K562 (cell line): ENCODE measurements around the gene CARD14. TPM values are rescaled to one million over a fixed set of nuclear protein-coding genes. Genes with fewer than 3 reads are reported as not detected.

Source experiments
- CBX3 ChIP-seq, 2 experiments: IDR thresholded peaks; 1 replicate in 1 of 2; 2 replicates in 1 of 2; pipeline ENCODE4 v1.6.1; 2012; ENCODE audit warnings: inconsistent platforms in 2 of 2, low read length in 2 of 2, borderline replicate concordance in 1 of 2, control low read depth in 1 of 2
- CSDE1 ChIP-seq, 2 experiments: fragments of 450-650 bp; IDR thresholded peaks; 2 replicates each; pipeline ENCODE4 v1.6.1; 2016; ENCODE audit warnings: mild to moderate bottlenecking in 1 of 2
- CUX1 ChIP-seq: fragments of 200-800 bp; sonication (Bioruptor generic); IDR thresholded peaks from 2 replicates; pipeline ENCODE4 v1.6.1; 2016; ENCODE audit warnings: missing genetic modification characterization, missing compliant biosample characterization
- ESRRB ChIP-seq: fragments of 250-450 bp; sonication (Bioruptor Pico); IDR thresholded peaks from 2 replicates; pipeline ENCODE4 v1.5.0; 2020; ENCODE audit warnings: mild to moderate bottlenecking, moderate library complexity, borderline replicate concordance
- FOXJ2 ChIP-seq: fragments of 200-800 bp; sonication (Bioruptor generic); IDR thresholded peaks from 2 replicates; pipeline ENCODE4 v1.6.1; 2016; ENCODE audit warnings: missing genetic modification characterization, missing compliant biosample characterization
- HDAC8 ChIP-seq: fragments of 450-650 bp; IDR thresholded peaks from 2 replicates; pipeline ENCODE4 v1.6.1; 2016; ENCODE audit warnings: mild to moderate bottlenecking, missing genetic modification characterization, moderate library complexity, missing compliant biosample characterization
- PHB ChIP-seq: fragments of 250-450 bp; sonication (Bioruptor Pico); IDR thresholded peaks from 2 replicates; pipeline ENCODE4 v1.5.0; 2021
- PTBP1 ChIP-seq: fragments of 200-400 bp; formaldehyde crosslinking; IDR thresholded peaks from 2 replicates; pipeline ENCODE4 v1.6.1; 2017; ENCODE audit warnings: low read depth, low read length
- PTRF ChIP-seq: fragments of 450-650 bp; IDR thresholded peaks from 2 replicates; pipeline ENCODE4 v1.6.1; 2016; ENCODE audit warnings: mild to moderate bottlenecking, missing genetic modification characterization, missing compliant biosample characterization
- SMAD3 ChIP-seq: fragments of 450-650 bp; formaldehyde crosslinking; conservative IDR thresholded peaks from 2 replicates; pipeline ENCODE4 v1.4.0; 2020; ENCODE audit warnings: mild to moderate bottlenecking
- SMAD4 ChIP-seq: fragments of 250-450 bp; sonication (Bioruptor Pico); conservative IDR thresholded peaks from 2 replicates; pipeline ENCODE4 v1.8.0; 2021; ENCODE audit warnings: inconsistent platforms, mild to moderate bottlenecking, moderate library complexity
- SMARCE1 ChIP-seq: fragments of 450-650 bp; IDR thresholded peaks from 2 replicates; pipeline ENCODE4 v1.7.1; 2016; ENCODE audit warnings: mild to moderate bottlenecking
- TAF9B ChIP-seq: fragments of 450-650 bp; IDR thresholded peaks from 2 replicates; pipeline ENCODE4 v1.6.1; 2018; ENCODE audit warnings: mild to moderate bottlenecking; ENCODE audit not compliant: partially characterized antibody
- TSC22D4 ChIP-seq: fragments of 450-650 bp; IDR thresholded peaks from 2 replicates; pipeline ENCODE4 v1.6.1; 2016; ENCODE audit warnings: missing genetic modification characterization, missing biosample characterization, control low read depth
- ZBTB11 ChIP-seq, 3 experiments: fragments of 200-800 bp in 1 of 3; fragments of 250-450 bp in 1 of 3; fragments of 450-650 bp in 1 of 3; sonication (Bioruptor Pico) in 1 of 3; sonication (Bioruptor generic) in 1 of 3; formaldehyde crosslinking in 1 of 3; IDR thresholded peaks; 2 replicates each; pipeline versions ENCODE4 v1.6.1 to v1.8.0; 2016 to 2022; ENCODE audit warnings: mild to moderate bottlenecking in 2 of 3, missing genetic modification characterization in 2 of 3, missing compliant biosample characterization in 1 of 3, moderate library complexity in 1 of 3
- ZNF398 ChIP-seq: fragments of 250-450 bp; sonication (Bioruptor Pico); IDR thresholded peaks from 2 replicates; pipeline ENCODE4 v1.8.0; 2021; ENCODE audit warnings: moderate library complexity, mild to moderate bottlenecking, inconsistent platforms
- ZNF445 ChIP-seq: fragments of 250-450 bp; sonication (Bioruptor Pico); IDR thresholded peaks from 2 replicates; pipeline ENCODE4 v1.4.0; 2020; ENCODE audit warnings: low read depth, mild to moderate bottlenecking, moderate library complexity
- polyA plus RNA-seq, 8 experiments: library from polyadenylated mRNA; depleted of rRNA in 4 of 8; stranded (reverse) in 5 of 8; unstranded in 3 of 8; fragments of >200 nt; fragmentation: Nextera tagmentation in 2 of 8; fragmentation: Illumina TruSeq in 1 of 8; extraction: Ambion mirVana in 2 of 8; extraction: Trizol in 1 of 8; gene quantifications; 2 replicates each; pipeline versions ENCODE4 v1.2.1 to v1.2.3, GENCODE V29; 2011 to 2014; ENCODE audit warnings: inconsistent platforms in 1 of 8, missing spikeins in 1 of 8
- total RNA-seq, 7 experiments: library from RNA; depleted of rRNA in 6 of 7; stranded (reverse); fragments of >200 nt in 6 of 7; fragmentation: Illumina TruSeq in 2 of 7; extraction: Trizol in 2 of 7; gene quantifications; 2 replicates each; pipeline versions ENCODE4 v1.2.1 to v1.2.3, GENCODE V29; 2011 to 2021; ENCODE audit warnings: low replicate concordance in 1 of 7

Gene CARD14
- total and polyA plus RNA-seq, 9 of the 15 experiments (the other 6 are each of a cell fraction or from before 2014, with no cell fraction given): not detected

GRCh38 chr17:80147035-80147822 lies 22.6 kb upstream of the CARD14 start, which contains the start of gene EIF4A3 (continued):
- TF ChIP-seq PTRF (no peak), SMARCE1 (no peak), CSDE1 (IDR thresholded peaks at IDR 0.05) (no peak), ZNF398 (no peak), CBX3 (IDR thresholded peaks at IDR 0.05; ENCODE audit: borderline replicate concordance in 1 of 2, low read length in 2 of 2) (no peak), HDAC8 (tag) (no peak), TAF9B (peak; percentile 72), ZBTB11 (CRISPR knock-in tag; IDR thresholded peaks at IDR 0.05) (no peak), CUX1 (CRISPR knock-in tag) (no peak), SMAD4 (0 out of 2 replicates have a peak, but pooled peaks have one; percentile 11), TSC22D4 (tag) (no peak), FOXJ2 (tag) (no peak), ESRRB (CRISPR knock-in tag) (no peak), ZNF445 (CRISPR knock-in tag) (no peak), SMAD3 (CRISPR knock-in tag) (no peak), PHB (0 out of 2 replicates have a peak, but pooled peaks have one; percentile 34), PTBP1 (no peak)
